Left ventricle myocardium inferior (tissue), 1 donor: ENCODE measurements around the gene SPRR2B. TPM values are rescaled to one million over a fixed set of nuclear protein-coding genes. Genes with fewer than 3 reads are reported as not detected.
"Not testable (repeated sequence)": the region's sequence is repeated elsewhere in the genome, so short reads cannot be mapped to it uniquely, and the experiment has no call there.

Experiments
- DNase-seq: peaks from one replicate; pipeline ENCODE4 v3.0.0-alpha.2; 2020
- H3K27ac ChIP-seq: fragments of 200-600 bp; replicated peaks from 2 replicates; pipeline ENCODE4 v1.8.0; 2021
- H3K27me3 ChIP-seq: fragments of 200-600 bp; 2 replicates; pipeline ENCODE4 v1.8.0; 2021; ENCODE audit warnings: low read depth
- H3K36me3 ChIP-seq: fragments of 200-600 bp; 2 replicates; pipeline ENCODE4 v1.8.0; 2021
- H3K4me1 ChIP-seq: fragments of 200-600 bp; 2 replicates; pipeline ENCODE4 v1.8.0; 2021
- H3K4me3 ChIP-seq: fragments of 200-600 bp; 2 replicates; pipeline ENCODE4 v1.8.0; 2021; ENCODE audit warnings: mild to moderate bottlenecking, moderate library complexity
- H3K9me3 ChIP-seq: fragments of 200-600 bp; replicated peaks from 2 replicates; pipeline ENCODE4 v1.8.0; 2021
- CTCF ChIP-seq: fragments of 200-600 bp; IDR thresholded peaks from 2 replicates; pipeline ENCODE4 v1.8.0; 2021; ENCODE audit warnings: antibody characterized with exemption, mild to moderate bottlenecking, borderline replicate concordance
- intact Hi-C: fragments of 100-400 bp; cut with micrococcal nuclease; formaldehyde crosslinking; loops from one replicate; pipeline ENCODE4 v1.11.0; 2022
- total RNA-seq: library from RNA; stranded (reverse); fragmentation: NEBNext Ultra II Directional; extraction: Animal tissue kit (Norgen Biotek cat#: 25700); gene quantifications from one replicate; pipeline ENCODE4 v1.2.1, GENCODE V29; 2021
- donor health status: DM: no; HTN: yes; CAD: no; lungs with severe emphysema.

SPRR2B gene
- total RNA-seq, 1 donor from 2014 or later: not detected

- Histone ChIP-seq H3K36me3 (no peaks in the 10 kb centered on the region), H3K27me3 (peaks cover 5% of the 10 kb centered on the region), H3K4me1 (no peaks in the 10 kb centered on the region), H3K4me3 (no peak within 1 kb of the TSS), H3K9me3 (peaks cover 12% of the 10 kb centered on the region), H3K27ac (no peak within 1 kb of the TSS)
- no peak for TF ChIP-seq CTCF
- intact Hi-C loops: no loop called here
- no peak for DNase-seq
Observed at GRCh38 chr1:153057375-153057774, 14.0 kb downstream of the SPRR2B start, which contains the start of gene SPRR2A. TSS of gene SPRR2A (minus strand) at chr1:153057512. CDS start at chr1:153056735, 777 bp downstream.

- H3K27me3 ChIP-seq, H3K4me1 ChIP-seq, intact Hi-C loops, H3K4me3 ChIP-seq, H3K36me3 ChIP-seq, H3K27ac ChIP-seq, DNase-seq: not testable (repeated sequence)
- peaks cover 19% of the 10 kb centered on the region for H3K9me3 ChIP-seq
Observed at GRCh38 chr1:153056111-153056510, 15.3 kb downstream of the SPRR2B start.

- H3K4me1 ChIP-seq: no peaks in the 10 kb centered on the region
- H3K27ac ChIP-seq: no peak overlapping the region
- no peak for DNase-seq
- H3K36me3 ChIP-seq: no peaks in the 10 kb centered on the region
- TF ChIP-seq CTCF: no peak
- peaks cover 20% of the 10 kb centered on the region for H3K9me3 ChIP-seq
- H3K27me3 ChIP-seq: no peaks in the 10 kb centered on the region
- intact Hi-C loops: no loop called here
- H3K4me3 ChIP-seq: no peak overlapping the region
Observed at GRCh38 chr1:153049211-153049610, 22.2 kb downstream of the SPRR2B start.

- peaks cover 4% of the 10 kb centered on the region for H3K9me3 ChIP-seq
- H3K27me3 ChIP-seq: no peaks in the 10 kb centered on the region
- H3K36me3 ChIP-seq: no peaks in the 10 kb centered on the region
- DNase-seq: no peak
- no peaks in the 10 kb centered on the region for H3K4me1 ChIP-seq
- no peak within 1 kb of the TSS for H3K4me3 ChIP-seq
- H3K27ac ChIP-seq: no peak within 1 kb of the TSS
- intact Hi-C loops: no loop called here
- TF ChIP-seq CTCF: no peak
Observed at GRCh38 chr1:153040950-153041631, 30.3 kb downstream of the SPRR2B start, which contains the start of gene SPRR2D. TSS of gene SPRR2D (minus strand) at chr1:153041120. CDS start at chr1:153040346, 774 bp downstream.

- no peaks in the 10 kb centered on the region for H3K36me3 ChIP-seq
- no peaks in the 10 kb centered on the region for H3K4me1 ChIP-seq
- no peaks in the 10 kb centered on the region for H3K27me3 ChIP-seq
- no peak overlapping the region for H3K27ac ChIP-seq
- no peak for DNase-seq
- H3K9me3 ChIP-seq: peaks cover 4% of the 10 kb centered on the region
- intact Hi-C loops: no loop called here
- TF ChIP-seq CTCF: no peak
- no peak overlapping the region for H3K4me3 ChIP-seq
Observed at GRCh38 chr1:153035211-153035610, 36.2 kb downstream of the SPRR2B start.

- Histone ChIP-seq H3K27me3 (no peaks in the 10 kb centered on the region), H3K27ac (no peak overlapping the region), H3K9me3 (no peaks in the 10 kb centered on the region), H3K36me3 (no peaks in the 10 kb centered on the region), H3K4me3 (no peak overlapping the region), H3K4me1 (no peaks in the 10 kb centered on the region)
- intact Hi-C loops: no loop called here
- no peak for DNase-seq
- TF ChIP-seq CTCF: no peak
Observed at GRCh38 chr1:153032677-153033308, 38.6 kb downstream of the SPRR2B start.
